Effector memory CD8-positive, alpha-beta T cell (primary cell): Measurements from ENCODE around the gene MAGOH.
"Not testable (repeated sequence)": the region's sequence is repeated elsewhere in the genome, so short reads cannot be mapped to it uniquely, and the experiment has no call there.

Experiments used
- ATAC-seq: fragments of 150-1000 bp; cut with Tn5 transposase; replicated peaks from 2 replicates; pipeline ENCODE4 v1.10.0; 2021; ENCODE audit warnings: mild to moderate bottlenecking, moderate library complexity
- DNase-seq, 3 experiments: peaks; one replicate each; pipeline ENCODE4 v3.0.0; 2021
- H3K27ac Mint-ChIP-seq, 2 donors: one replicate each; pipeline ENCODE4 v1.8.0; 2022; ENCODE audit warnings: mild to moderate bottlenecking in 2 of 2, mixed read lengths in 2 of 2, moderate library complexity in 2 of 2
- H3K27me3 Mint-ChIP-seq, 2 donors: one replicate each; pipeline ENCODE4 v1.8.0; 2022; ENCODE audit warnings: mixed read lengths in 2 of 2
- H3K36me3 Mint-ChIP-seq: one replicate; pipeline ENCODE4 v1.8.0; 2022; ENCODE audit warnings: mild to moderate bottlenecking, moderate library complexity, mixed read lengths; ENCODE audit not compliant: insufficient read depth
- H3K4me1 Mint-ChIP-seq, 2 donors: one replicate each; pipeline ENCODE4 v1.8.0; 2022; ENCODE audit warnings: low read depth in 2 of 2, mixed read lengths in 2 of 2
- H3K4me3 Mint-ChIP-seq, 2 donors: one replicate each; pipeline ENCODE4 v1.8.0; 2022; ENCODE audit warnings: mild to moderate bottlenecking in 2 of 2, mixed read lengths in 2 of 2, moderate library complexity in 2 of 2
- H3K9me3 Mint-ChIP-seq, 2 donors: one replicate each; pipeline ENCODE4 v1.8.0; 2022; ENCODE audit warnings: mixed read lengths in 2 of 2
- total RNA-seq, 9 experiments: gene quantifications; one replicate each; lab custom pipeline; 2026; lab: John Stamatoyannopoulos, UW

The MAGOH gene
- total RNA-seq: 17.5 to 56.3 (median 26.9) reads per million in 9 experiments

- no peaks in the 10 kb centered on the region for H3K9me3 Mint-ChIP-seq
- peaks cover 24 to 28% of the 10 kb centered on the region in 2 donors for H3K4me1 Mint-ChIP-seq
- peak within 1 kb of the TSS; percentile 99 for H3K4me3 Mint-ChIP-seq
- ATAC-seq: peak; percentile 99
- peaks cover 32% of the 10 kb centered on the region for H3K36me3 Mint-ChIP-seq
- DNase-seq: peak; percentile 95 to 98 (median 97)
- H3K27me3 Mint-ChIP-seq: no peaks in the 10 kb centered on the region
- H3K27ac Mint-ChIP-seq: peak within 1 kb of the TSS; percentile 99 to 100
Observed at GRCh38 chr1:53238197-53239155, at the start of gene MAGOH. Gene MAGOH (minus strand): TSS chr1:53238518. CDS start chr1:53238448, 70 bp downstream.

- no peak for DNase-seq
- H3K9me3 Mint-ChIP-seq: no peaks in the 10 kb centered on the region
- no peak for ATAC-seq
- H3K4me3 Mint-ChIP-seq: no peak overlapping the region
- H3K36me3 Mint-ChIP-seq: no peaks in the 10 kb centered on the region
- H3K27me3 Mint-ChIP-seq: no peaks in the 10 kb centered on the region
- H3K4me1 Mint-ChIP-seq: peaks cover 5 to 12% of the 10 kb centered on the region in 2 donors
- peak overlapping the region; percentile 77 to 93 for H3K27ac Mint-ChIP-seq
Observed at GRCh38 chr1:53286955-53287354, 48.6 kb upstream of the MAGOH start.

GRCh38 chr1:53285969-53286760, 47.8 kb upstream of the MAGOH start:
- ATAC-seq: peak; percentile 72
- H3K9me3 Mint-ChIP-seq: no peaks in the 10 kb centered on the region

GRCh38 chr1:53285546-53285945, 47.2 kb upstream of the MAGOH start:
- no peaks in the 10 kb centered on the region for H3K9me3 Mint-ChIP-seq
- ATAC-seq (no peak), DNase-seq (no peak)
- H3K27me3 Mint-ChIP-seq: no peaks in the 10 kb centered on the region
- no peaks in the 10 kb centered on the region for H3K36me3 Mint-ChIP-seq
- H3K4me3 Mint-ChIP-seq: no peak overlapping the region
- peaks cover 1 to 12% of the 10 kb centered on the region in 2 donors for H3K4me1 Mint-ChIP-seq
- H3K27ac Mint-ChIP-seq: peak overlapping the region in 1 of 2 donors; percentile 41

More at GRCh38 chr1:53285969-53286760, 47.8 kb upstream of the MAGOH start:
- DNase-seq: no peak
- peaks cover 2 to 12% of the 10 kb centered on the region in 2 donors for H3K4me1 Mint-ChIP-seq
- peak overlapping the region in 1 of 2 donors; percentile 41 for H3K27ac Mint-ChIP-seq
- no peak overlapping the region for H3K4me3 Mint-ChIP-seq
- no peaks in the 10 kb centered on the region for H3K36me3 Mint-ChIP-seq
- H3K27me3 Mint-ChIP-seq: no peaks in the 10 kb centered on the region

DNA sequence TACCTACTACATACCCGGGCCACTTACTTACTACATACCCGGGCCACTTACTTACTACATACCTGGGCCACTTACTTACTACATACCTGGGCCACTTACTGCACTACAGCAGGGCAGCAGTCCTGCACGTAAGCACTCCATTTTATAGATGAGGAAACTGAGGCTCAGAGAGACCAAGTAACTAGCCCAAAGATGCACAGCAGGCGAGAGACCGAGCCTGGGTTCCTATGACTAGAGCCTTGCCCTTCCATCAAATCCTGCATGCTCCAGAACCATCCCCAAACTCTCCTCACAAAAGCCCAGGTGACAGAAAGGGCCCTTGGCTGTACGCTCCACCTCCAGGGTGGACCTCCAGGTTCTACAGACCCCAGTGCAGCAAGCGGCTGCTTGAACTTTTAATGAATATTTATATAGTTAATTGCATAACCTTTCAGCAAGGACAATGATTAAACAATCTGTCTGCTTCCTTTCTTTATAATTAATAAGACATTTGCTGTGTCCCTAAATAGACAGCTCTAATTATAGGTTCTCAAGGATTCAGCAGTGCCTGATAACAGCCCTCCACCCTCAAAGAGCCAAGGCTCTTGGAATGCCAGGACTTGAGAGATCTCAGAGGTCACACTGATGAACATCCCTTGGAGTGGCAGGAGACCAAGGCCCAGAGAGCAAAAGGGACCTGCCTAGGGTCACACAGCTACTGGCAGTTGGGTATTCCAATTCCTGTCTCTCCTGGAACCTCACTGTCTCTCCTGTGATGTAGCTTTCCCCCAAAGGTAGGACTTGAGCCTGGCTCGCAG, 46.1 kb upstream of the MAGOH start:
- Mint-ChIP-seq H3K9me3 (no peaks in the 10 kb centered on the region), H3K27ac (peak overlapping the region in 1 of 2 donors; percentile 72), H3K4me1 (peaks cover 0 to 12% of the 10 kb centered on the region in 2 donors), H3K36me3 (no peaks in the 10 kb centered on the region), H3K27me3 (no peaks in the 10 kb centered on the region), H3K4me3 (no peak overlapping the region)
- ATAC-seq (no peak), DNase-seq (no peak)

DNA sequence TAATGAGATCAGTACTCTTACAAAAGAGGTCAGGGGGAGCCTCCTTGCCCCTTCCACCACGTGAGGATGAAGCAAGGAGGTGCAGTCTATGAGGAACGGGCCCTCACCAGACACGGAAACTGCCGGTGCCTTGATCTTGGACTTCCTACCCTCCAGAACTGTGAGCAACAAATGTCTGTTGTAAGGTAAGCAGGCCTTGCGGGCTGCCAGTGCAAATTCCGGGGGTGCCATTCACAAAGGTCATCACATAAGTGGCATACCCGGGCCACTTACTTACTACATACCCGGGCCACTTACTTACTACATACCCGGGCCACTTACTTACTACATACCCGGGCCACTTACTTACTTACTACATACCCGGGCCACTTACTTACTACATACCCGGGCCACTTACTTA, 44.8 kb upstream of the MAGOH start:
- not testable (repeated sequence) for H3K36me3 Mint-ChIP-seq, H3K4me3 Mint-ChIP-seq, H3K27me3 Mint-ChIP-seq, DNase-seq, ATAC-seq, H3K27ac Mint-ChIP-seq, H3K9me3 Mint-ChIP-seq
- peaks cover 1 to 16% of the 10 kb centered on the region in 2 donors for H3K4me1 Mint-ChIP-seq

- Mint-ChIP-seq H3K27ac (peak overlapping the region in 1 of 2 donors; percentile 32), H3K4me1 (peaks cover 3 to 6% of the 10 kb centered on the region in 2 donors), H3K27me3 (no peaks in the 10 kb centered on the region), H3K9me3 (no peaks in the 10 kb centered on the region), H3K36me3 (peaks cover 5% of the 10 kb centered on the region), H3K4me3 (no peak overlapping the region)
- ATAC-seq (no peak), DNase-seq (no peak)
Observed at GRCh38 chr1:53281133-53281532, 42.8 kb upstream of the MAGOH start.

- no peak overlapping the region for H3K4me3 Mint-ChIP-seq
- ATAC-seq: no peak
Observed at GRCh38 chr1:53280496-53280895, 42.2 kb upstream of the MAGOH start.

GRCh38 chr1:53279296-53280200, 41.2 kb upstream of the MAGOH start:
- DNase-seq: no peak
- H3K4me3 Mint-ChIP-seq: no peak overlapping the region
- peak overlapping the region in 1 of 2 donors; percentile 53 for H3K27ac Mint-ChIP-seq
- ATAC-seq: no peak
- H3K27me3 Mint-ChIP-seq: no peaks in the 10 kb centered on the region
- H3K36me3 Mint-ChIP-seq: peaks cover 13% of the 10 kb centered on the region
- H3K4me1 Mint-ChIP-seq: peaks cover 3 to 6% of the 10 kb centered on the region in 2 donors
- H3K9me3 Mint-ChIP-seq: no peaks in the 10 kb centered on the region

More at GRCh38 chr1:53280496-53280895, 42.2 kb upstream of the MAGOH start:
- Mint-ChIP-seq H3K9me3 (no peaks in the 10 kb centered on the region), H3K4me1 (peaks cover 3 to 6% of the 10 kb centered on the region in 2 donors), H3K27me3 (no peaks in the 10 kb centered on the region), H3K27ac (peak overlapping the region in 1 of 2 donors; percentile 53), H3K36me3 (peaks cover 9% of the 10 kb centered on the region)
- no peak for DNase-seq

- H3K4me3 Mint-ChIP-seq: no peak overlapping the region
- peaks cover 13% of the 10 kb centered on the region for H3K36me3 Mint-ChIP-seq
- peaks cover 3 to 6% of the 10 kb centered on the region in 2 donors for H3K4me1 Mint-ChIP-seq
- DNase-seq (peak; percentile 71 to 81 (median 72)), ATAC-seq (peak; percentile 77)
- H3K27ac Mint-ChIP-seq: peak overlapping the region; percentile 64 to 68
- H3K27me3 Mint-ChIP-seq: no peaks in the 10 kb centered on the region
- H3K9me3 Mint-ChIP-seq: no peaks in the 10 kb centered on the region
Observed at GRCh38 chr1:53278298-53278725, 40.0 kb upstream of the MAGOH start.

DNA sequence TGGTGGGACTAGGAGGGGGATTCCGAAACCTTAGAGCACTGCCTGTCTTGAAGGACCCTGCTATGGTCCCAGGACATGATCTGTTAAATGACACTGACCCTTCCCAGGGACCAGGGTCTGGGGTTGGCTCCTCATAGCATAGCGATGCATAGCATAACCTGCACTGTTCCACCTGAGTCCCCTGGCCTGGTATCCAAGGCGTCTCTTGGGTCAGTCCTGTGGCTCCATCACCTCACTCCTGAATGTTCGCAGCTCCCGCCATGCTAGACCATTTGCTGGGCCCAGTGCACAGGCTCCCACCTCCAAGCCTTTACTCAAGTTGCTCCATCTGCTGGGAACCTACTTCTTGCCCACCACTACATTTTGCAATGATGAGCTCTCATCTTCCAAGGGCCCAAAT, 39.0 kb upstream of the MAGOH start:
- peaks cover 13% of the 10 kb centered on the region for H3K36me3 Mint-ChIP-seq
- peaks cover 3 to 6% of the 10 kb centered on the region in 2 donors for H3K4me1 Mint-ChIP-seq
- H3K4me3 Mint-ChIP-seq: no peak overlapping the region
- H3K9me3 Mint-ChIP-seq: no peaks in the 10 kb centered on the region
- no peaks in the 10 kb centered on the region for H3K27me3 Mint-ChIP-seq
- H3K27ac Mint-ChIP-seq: no peak overlapping the region
- ATAC-seq: no peak
- no peak for DNase-seq

- Mint-ChIP-seq H3K4me1 (peaks cover 3 to 6% of the 10 kb centered on the region in 2 donors), H3K9me3 (no peaks in the 10 kb centered on the region), H3K36me3 (peaks cover 13% of the 10 kb centered on the region), H3K4me3 (no peak overlapping the region), H3K27ac (no peak overlapping the region), H3K27me3 (no peaks in the 10 kb centered on the region)
- no peak for DNase-seq
- no peak for ATAC-seq
Observed at GRCh38 chr1:53276902-53277281, 38.6 kb upstream of the MAGOH start.
